OCI-LY1 (cell line): ENCODE measurements around the gene DPP4.

Experiments
- H2AFZ ChIP-seq: fragments of 200-600 bp; sonication (generic), shearing (Covaris generic); 2 replicates; pipeline ENCODE4 v1.6.0; 2014; ENCODE audit warnings: antibody characterized with exemption, mild to moderate bottlenecking, low read length
- H3F3A ChIP-seq: fragments of 200-600 bp; sonication (generic), shearing (Covaris generic); 2 replicates; pipeline ENCODE4 v1.6.0; 2014; ENCODE audit warnings: mild to moderate bottlenecking, antibody characterized with exemption, low read length, moderate library complexity; ENCODE audit not compliant: insufficient read depth
- H3K27ac ChIP-seq: fragments of 200-600 bp; sonication (generic); 2 replicates; pipeline ENCODE4 v1.5.1; 2014; ENCODE audit warnings: low read length, mixed run types, mild to moderate bottlenecking, low read depth; ENCODE audit not compliant: poor library complexity, severe bottlenecking
- H3K27me3 ChIP-seq: fragments of 200-600 bp; sonication (generic); 2 replicates; pipeline ENCODE4 v1.6.0; 2014; ENCODE audit warnings: antibody characterized with exemption, mild to moderate bottlenecking, low read length, moderate library complexity; ENCODE audit not compliant: insufficient read depth
- H3K36me3 ChIP-seq: fragments of 200-600 bp; sonication (generic); 2 replicates; pipeline ENCODE4 v1.6.1; 2014; ENCODE audit warnings: mild to moderate bottlenecking, antibody characterized with exemption, low read length, moderate library complexity, mixed read lengths; ENCODE audit not compliant: insufficient read depth
- H3K4me1 ChIP-seq: fragments of 200-600 bp; sonication (generic); 2 replicates; pipeline ENCODE4 v1.5.1; 2014; ENCODE audit warnings: mild to moderate bottlenecking, low read length, moderate library complexity; ENCODE audit not compliant: insufficient read depth, severe bottlenecking
- H3K4me2 ChIP-seq: fragments of 200-600 bp; sonication (generic), shearing (Covaris generic); 2 replicates; pipeline ENCODE4 v1.6.1; 2014; ENCODE audit warnings: low read length
- H3K4me3 ChIP-seq: fragments of 200-600 bp; sonication (generic); 2 replicates; pipeline ENCODE4 v1.5.1; 2014; ENCODE audit warnings: low read length, low read depth, mild to moderate bottlenecking, mixed read lengths; ENCODE audit not compliant: poor library complexity, severe bottlenecking
- H3K79me2 ChIP-seq: fragments of 200-600 bp; shearing (Covaris generic); 2 replicates; pipeline ENCODE4 v1.6.1; 2016; ENCODE audit warnings: mixed run types, low read length, mixed read lengths; ENCODE audit not compliant: insufficient read depth
- H3K9ac ChIP-seq: fragments of 200-600 bp; sonication (generic), shearing (Covaris generic); 2 replicates; pipeline ENCODE4 v1.6.1; 2014; ENCODE audit warnings: mild to moderate bottlenecking, low read length, mixed read lengths
- H3K9me2 ChIP-seq: fragments of 200-600 bp; sonication (generic), shearing (Covaris generic); 2 replicates; pipeline ENCODE4 v1.6.1; 2014; ENCODE audit warnings: low read depth, mild to moderate bottlenecking, low read length, mixed read lengths
- H3K9me3 ChIP-seq: fragments of 200-600 bp; shearing (Covaris generic); 2 replicates; pipeline ENCODE4 v1.6.1; 2014; ENCODE audit warnings: low read length, mixed read lengths
- H4K20me1 ChIP-seq: fragments of 200-600 bp; sonication (generic), shearing (Covaris generic); 2 replicates; pipeline ENCODE4 v1.6.0; 2016; ENCODE audit warnings: mild to moderate bottlenecking, low read length; ENCODE audit not compliant: insufficient read depth
- CTCF ChIP-seq: fragments of 200-600 bp; sonication (generic), shearing (Covaris generic); IDR thresholded peaks from 2 replicates; pipeline ENCODE4 v1.5.1; 2017; ENCODE audit warnings: mild to moderate bottlenecking, antibody characterized with exemption, low read length, moderate library complexity, mixed read lengths
- EZH2 ChIP-seq: fragments of 200-600 bp; sonication (generic), shearing (Covaris generic); IDR thresholded peaks from 2 replicates; pipeline ENCODE4 v1.8.0; 2017; ENCODE audit warnings: borderline replicate concordance, mixed run types, mild to moderate bottlenecking, antibody characterized with exemption, low read length, moderate library complexity, mixed read lengths

Gene DPP4

GRCh38 chr2:161952783-161953191 is 121.2 kb downstream of the DPP4 start:
- Histone ChIP-seq H3K4me3 (no peak overlapping the region), H3K79me2 (no peaks in the 10 kb centered on the region), H3K9me2 (no peaks in the 10 kb centered on the region), H3F3A (no peaks in the 10 kb centered on the region), H3K4me2 (no peak overlapping the region), H3K9ac (no peak overlapping the region), H4K20me1 (no peaks in the 10 kb centered on the region), H3K27ac (no peak overlapping the region), H3K4me1 (peaks cover 9% of the 10 kb centered on the region), H3K27me3 (no peaks in the 10 kb centered on the region), H3K9me3 (no peaks in the 10 kb centered on the region), H3K36me3 (no peaks in the 10 kb centered on the region), H2AFZ (no peak overlapping the region)
- TF ChIP-seq EZH2 (no peak), CTCF (no peak)

- Histone ChIP-seq H3K9me2 (no peaks in the 10 kb centered on the region), H3K4me2 (no peak overlapping the region), H2AFZ (no peak overlapping the region), H3K4me1 (peaks cover 5% of the 10 kb centered on the region), H3F3A (no peaks in the 10 kb centered on the region), H3K79me2 (no peaks in the 10 kb centered on the region), H3K27me3 (no peaks in the 10 kb centered on the region), H3K9ac (no peak overlapping the region), H3K9me3 (no peaks in the 10 kb centered on the region), H4K20me1 (no peaks in the 10 kb centered on the region), H3K4me3 (no peak overlapping the region), H3K36me3 (no peaks in the 10 kb centered on the region), H3K27ac (no peak overlapping the region)
- TF ChIP-seq EZH2: no peak
- no peak for TF ChIP-seq CTCF
Measured at GRCh38 chr2:161947836-161948235, 126.2 kb downstream of the DPP4 start.

DNA sequence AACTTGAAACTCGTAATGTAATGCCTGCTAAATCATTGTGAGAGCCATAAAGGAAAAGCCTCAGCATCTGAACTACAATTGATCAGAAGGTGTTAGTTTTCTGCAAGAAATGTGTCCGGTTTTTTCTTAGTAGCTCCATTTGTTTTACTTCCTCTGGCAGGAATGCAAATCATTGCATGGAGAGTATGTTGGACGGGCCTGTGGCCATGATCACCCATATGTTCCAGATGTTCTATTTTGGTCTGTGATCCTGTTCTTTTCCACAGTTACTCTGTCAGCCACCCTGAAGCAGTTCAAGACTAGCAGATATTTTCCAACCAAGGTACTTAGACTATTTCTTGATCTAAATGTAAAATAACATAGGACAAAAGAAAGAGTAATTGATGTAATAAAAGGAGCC is 126.6 kb downstream of the DPP4 start:
- H3K79me2 ChIP-seq: no peaks in the 10 kb centered on the region
- no peak overlapping the region for H3K4me3 ChIP-seq
- H3K36me3 ChIP-seq: no peaks in the 10 kb centered on the region
- no peaks in the 10 kb centered on the region for H3K9me2 ChIP-seq
- no peak overlapping the region for H2AFZ ChIP-seq
- no peaks in the 10 kb centered on the region for H3F3A ChIP-seq
- no peak overlapping the region for H3K27ac ChIP-seq
- no peaks in the 10 kb centered on the region for H3K27me3 ChIP-seq
- H3K9ac ChIP-seq: no peak overlapping the region
- TF ChIP-seq CTCF (no peak), EZH2 (no peak)
- H3K4me1 ChIP-seq: peaks cover 5% of the 10 kb centered on the region
- H4K20me1 ChIP-seq: no peaks in the 10 kb centered on the region
- H3K9me3 ChIP-seq: no peaks in the 10 kb centered on the region
- no peak overlapping the region for H3K4me2 ChIP-seq
